IPS DF 19.7 (cell line): ENCODE data around the gene FMO3.

Source experiments
- DNase-seq: peaks from one replicate; pipeline ENCODE4 v3.0.0-alpha.2; 2013; ENCODE audit warnings: low read depth, low spot score

Gene FMO3

GRCh38 chr1:171116676-171117075, 26.0 kb downstream of the FMO3 start:
- no peak for DNase-seq

GRCh38 chr1:171117085-171117484, 26.4 kb downstream of the FMO3 start:
- no peak for DNase-seq

GRCh38 chr1:171119648-171120047, 28.9 kb downstream of the FMO3 start:
- no peak for DNase-seq

- no peak for DNase-seq
These were observed 31.6 kb downstream of the FMO3 start for GRCh38 chr1:171122299-171122698.

GRCh38 chr1:171122893-171123292, 32.2 kb downstream of the FMO3 start:
- DNase-seq = no peak

- DNase-seq = no peak
These were observed 35.8 kb downstream of the FMO3 start for GRCh38 chr1:171126504-171126903.

- no peak for DNase-seq
These were observed 36.4 kb downstream of the FMO3 start for GRCh38 chr1:171127099-171127498.

GRCh38 chr1:171127501-171127900, 36.8 kb downstream of the FMO3 start:
- no peak for DNase-seq

- no peak for DNase-seq
These were observed 37.8 kb downstream of the FMO3 start for GRCh38 chr1:171128463-171128862.

- DNase-seq = no peak
These were observed 43.7 kb downstream of the FMO3 start for GRCh38 chr1:171134204-171134923.

- DNase-seq = no peak
These were observed 46.9 kb downstream of the FMO3 start for GRCh38 chr1:171137580-171137979.

- DNase-seq = no peak
These were observed 48.3 kb downstream of the FMO3 start for GRCh38 chr1:171138980-171139379.

- DNase-seq = no peak
These were observed 49.2 kb downstream of the FMO3 start for GRCh38 chr1:171139890-171140289.

- DNase-seq = no peak
These were observed 49.7 kb downstream of the FMO3 start for GRCh38 chr1:171140401-171140800.

- no peak for DNase-seq
These were observed 50.4 kb downstream of the FMO3 start for GRCh38 chr1:171140956-171141687.

GRCh38 chr1:171141688-171142415, 51.1 kb downstream of the FMO3 start:
- DNase-seq = no peak

- DNase-seq = no peak
These were observed 52.0 kb downstream of the FMO3 start for GRCh38 chr1:171142416-171143385.

GRCh38 chr1:171150156-171150555, 59.5 kb downstream of the FMO3 start:
- no peak for DNase-seq

GRCh38 chr1:171152549-171152948, 61.8 kb downstream of the FMO3 start:
- DNase-seq = no peak

GRCh38 chr1:171155484-171155883, 64.8 kb downstream of the FMO3 start:
- no peak for DNase-seq

- no peak for DNase-seq
These were observed 67.4 kb downstream of the FMO3 start for GRCh38 chr1:171158096-171158495.
